ENCODE results near the gene NPB. TPM values are rescaled to one million over a fixed set of nuclear protein-coding genes. Genes with fewer than 3 reads are reported as not detected.

NPB gene
- total RNA-seq (1 to 10 TPM in 1 of 9 donors, under 1 TPM in 4, not detected in 4; 0.18 to 2.5 (median 0.42) TPM), polyA plus RNA-seq (under 1 TPM; 0.07 to 0.57 (median 0.24) TPM)
- long read RNA-seq, donor 1, partial matches to known transcripts: 0 of 2 reads
- long read RNA-seq, donor 1, other reads (novel, unspliced or antisense): 0 of 2 reads
- long read RNA-seq, donor 2, partial matches to known transcripts: 0 of 3 reads
- long read RNA-seq, donor 2, other reads (novel, unspliced or antisense): 0 of 3 reads
- long read RNA-seq, donor 3, partial matches to known transcripts: 0 of 4 reads
- long read RNA-seq, donor 3, other reads (novel, unspliced or antisense): 0 of 4 reads
- long read RNA-seq, donor 4: 0 reads
- long read RNA-seq, donor 5, partial matches to known transcripts: 0 of 1 reads
- long read RNA-seq, donor 5, other reads (novel, unspliced or antisense): 0 of 1 reads
- long read RNA-seq, donor 6: 0 reads
- long read RNA-seq, donor 7, partial matches to known transcripts: 0 of 1 reads
- long read RNA-seq, donor 7, other reads (novel, unspliced or antisense): 0 of 1 reads
- long read RNA-seq, donor 8, transcript NPB-202 (1 exons, 2,154 nt): major isoform, 7 of 9 reads
- long read RNA-seq, donor 8, partial matches to known transcripts: 0 of 9 reads
- long read RNA-seq, donor 8, other reads (novel, unspliced or antisense): 0 of 9 reads
- long read RNA-seq, donor 9, transcript NPB-202 (1 exons, 2,154 nt): major isoform, 5 of 5 reads
- long read RNA-seq, donor 9, partial matches to known transcripts: 0 of 5 reads
- long read RNA-seq, donor 9, other reads (novel, unspliced or antisense): 0 of 5 reads
- long read RNA-seq, donor 10, transcript NPB-202 (1 exons, 2,154 nt): major isoform, 8 of 8 reads
- long read RNA-seq, donor 10, partial matches to known transcripts: 0 of 8 reads
- long read RNA-seq, donor 10, other reads (novel, unspliced or antisense): 0 of 8 reads

DNA sequence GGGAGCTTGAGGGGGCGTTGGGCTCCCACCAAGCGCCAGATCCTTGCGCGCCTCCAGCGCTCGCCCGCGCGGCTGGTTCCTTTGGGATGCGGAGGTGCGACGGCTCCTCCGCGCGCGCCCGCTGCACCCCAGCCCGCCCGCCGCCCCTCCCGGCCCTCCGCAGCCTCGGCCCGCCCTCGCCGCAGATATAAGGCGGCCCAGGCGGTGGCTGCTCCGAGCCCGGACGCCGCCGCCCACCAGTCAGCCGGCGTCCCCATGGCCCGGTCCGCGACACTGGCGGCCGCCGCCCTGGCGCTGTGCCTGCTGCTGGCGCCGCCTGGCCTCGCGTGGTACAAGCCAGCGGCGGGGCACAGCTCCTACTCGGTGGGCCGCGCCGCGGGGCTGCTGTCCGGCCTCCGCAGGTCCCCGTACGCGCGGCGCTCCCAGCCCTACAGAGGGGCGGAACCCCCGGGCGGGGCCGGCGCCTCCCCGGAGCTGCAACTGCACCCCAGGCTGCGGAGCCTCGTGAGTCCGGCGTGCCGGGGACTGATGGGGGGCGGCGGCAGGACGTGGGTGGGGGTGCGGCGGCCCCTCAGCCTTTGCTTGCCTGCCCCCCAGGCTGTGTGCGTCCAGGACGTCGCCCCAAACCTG is at the start of gene NPB:
NPB (plus strand) TSS at position 216 of the 630 bp plus-strand sequence; CDS start at position 256, 40 bp downstream.
- Histone ChIP-seq H3K36me3 (replicated peaks in 1 of 2) (peaks cover 0 to 29% of the 10 kb centered on the region in 2 donors), H3K4me1 (replicated peaks in 1 of 2) (peaks cover 3 to 14% of the 10 kb centered on the region in 2 donors), H3K27ac (no peak within 1 kb of the TSS), H3K4me3 (peak within 1 kb of the TSS in 1 of 4 donors; percentile 12), H3K27me3 (peaks cover 4% of the 10 kb centered on the region), H3K9me3 (replicated peaks in 1 of 3) (no peaks in the 10 kb centered on the region)
- TF ChIP-seq POLR2A (IDR thresholded peaks at IDR 0.05): no peak
- TF ChIP-seq, protein P1, sequence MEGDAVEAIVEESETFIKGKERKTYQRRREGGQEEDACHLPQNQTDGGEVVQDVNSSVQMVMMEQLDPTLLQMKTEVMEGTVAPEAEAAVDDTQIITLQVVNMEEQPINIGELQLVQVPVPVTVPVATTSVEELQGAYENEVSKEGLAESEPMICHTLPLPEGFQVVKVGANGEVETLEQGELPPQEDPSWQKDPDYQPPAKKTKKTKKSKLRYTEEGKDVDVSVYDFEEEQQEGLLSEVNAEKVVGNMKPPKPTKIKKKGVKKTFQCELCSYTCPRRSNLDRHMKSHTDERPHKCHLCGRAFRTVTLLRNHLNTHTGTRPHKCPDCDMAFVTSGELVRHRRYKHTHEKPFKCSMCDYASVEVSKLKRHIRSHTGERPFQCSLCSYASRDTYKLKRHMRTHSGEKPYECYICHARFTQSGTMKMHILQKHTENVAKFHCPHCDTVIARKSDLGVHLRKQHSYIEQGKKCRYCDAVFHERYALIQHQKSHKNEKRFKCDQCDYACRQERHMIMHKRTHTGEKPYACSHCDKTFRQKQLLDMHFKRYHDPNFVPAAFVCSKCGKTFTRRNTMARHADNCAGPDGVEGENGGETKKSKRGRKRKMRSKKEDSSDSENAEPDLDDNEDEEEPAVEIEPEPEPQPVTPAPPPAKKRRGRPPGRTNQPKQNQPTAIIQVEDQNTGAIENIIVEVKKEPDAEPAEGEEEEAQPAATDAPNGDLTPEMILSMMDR (IDR thresholded peaks at IDR 0.05): no peak
- WGBS, 4 donors: 1% methylated on average over 68 to 79 of the region's 79 CpGs; no CpG with 5 or more reads in 2 of the 4 donors
- DNase-seq: peak in 1 of 7 donors; percentile 40
- intact Hi-C loops (cut with DNase I): no loop called here

GRCh38 chr17:81854974-81855774 is 46.9 kb upstream of the NPB start:
- WGBS, 4 donors: 55 to 65% (median 58%) methylated on average over 14 to 29 of the region's 29 CpGs
- peak in 5 of 7 donors; percentile 64 to 69 (median 67) for DNase-seq
- H3K27ac ChIP-seq: peak overlapping the region; percentile 4 to 61 (median 40)
- H3K4me1 ChIP-seq (replicated peaks in 1 of 2): peaks cover 16 to 46% of the 10 kb centered on the region in 2 donors
- no peak overlapping the region for H3K4me3 ChIP-seq
- H3K27me3 ChIP-seq: no peaks in the 10 kb centered on the region
- H3K36me3 ChIP-seq (replicated peaks in 1 of 2): peaks cover 0 to 83% of the 10 kb centered on the region in 2 donors
- intact Hi-C loops (cut with DNase I): loop anchor here in 1 of 2 donors (5.0 kb wide), 1 partner anchor 33 kb away; no protein-coding TSS in a partner anchor
- TF ChIP-seq, protein P1 (IDR thresholded peaks at IDR 0.05): no peak
- no peak for TF ChIP-seq POLR2A (IDR thresholded peaks at IDR 0.05)
- H3K9me3 ChIP-seq (replicated peaks in 1 of 3): no peaks in the 10 kb centered on the region

- Histone ChIP-seq H3K27me3 (no peaks in the 10 kb centered on the region), H3K27ac (peak overlapping the region in 4 of 5 donors; percentile 93 to 98 (median 94)), H3K4me1 (replicated peaks in 1 of 2) (peaks cover 24 to 62% of the 10 kb centered on the region in 2 donors), H3K4me3 (peak overlapping the region in 1 of 4 donors; percentile 83), H3K36me3 (replicated peaks in 1 of 2) (peaks cover 0 to 54% of the 10 kb centered on the region in 2 donors), H3K9me3 (replicated peaks in 1 of 3) (no peaks in the 10 kb centered on the region)
- WGBS, 4 donors: 68 to 77% (median 69%) methylated on average over 19 to 30 of the region's 30 CpGs
- DNase-seq: peak in 4 of 7 donors; percentile 40 to 64 (median 54)
- TF ChIP-seq POLR2A (IDR thresholded peaks at IDR 0.05): no peak
- TF ChIP-seq, protein P1 (IDR thresholded peaks at IDR 0.05): no peak
- intact Hi-C loops (cut with DNase I): loop anchor here in 1 of 2 donors (5.0 kb wide), 1 partner anchor 36 kb away; no protein-coding TSS in a partner anchor
Observed at GRCh38 chr17:81858170-81858966, 43.7 kb upstream of the NPB start.

Measured in adrenal gland (tissue), 19 donors.